NT2/D1 (cell line): ENCODE measurements around the gene LPXN.

Source experiments
- DNase-seq: peaks from one replicate; pipeline ENCODE4 v3.0.0-alpha.2; 2011; ENCODE audit warnings: low read depth, low spot score
- H3K27me3 ChIP-seq: 2 replicates; pipeline ENCODE4 v1.6.0; 2011; ENCODE audit warnings: mild to moderate bottlenecking; ENCODE audit not compliant: insufficient read length, insufficient read depth
- H3K36me3 ChIP-seq: 2 replicates; pipeline ENCODE4 v1.6.1; 2011; ENCODE audit warnings: mild to moderate bottlenecking, low read length, mixed read lengths; ENCODE audit not compliant: insufficient read depth, insufficient read length
- H3K4me1 ChIP-seq: 2 replicates; pipeline ENCODE4 v1.5.1; 2011; ENCODE audit not compliant: insufficient read depth, insufficient read length
- H3K4me3 ChIP-seq: 2 replicates; pipeline ENCODE4 v1.5.1; 2011; ENCODE audit warnings: low read depth; ENCODE audit not compliant: insufficient read length
- H3K9ac ChIP-seq: 2 replicates; pipeline ENCODE4 v1.6.0; 2011; ENCODE audit warnings: low read depth; ENCODE audit not compliant: insufficient read length
- H3K9me3 ChIP-seq: 2 replicates; pipeline ENCODE4 v1.5.1; 2011; ENCODE audit warnings: mild to moderate bottlenecking, low read length; ENCODE audit not compliant: insufficient read depth
- SUZ12 ChIP-seq: IDR thresholded peaks from 2 replicates; pipeline ENCODE4 v1.6.1; 2011; ENCODE audit not compliant: insufficient read length, insufficient read depth; ENCODE audit errors: extremely low read depth
- YY1 ChIP-seq: IDR thresholded peaks from 2 replicates; pipeline ENCODE4 v1.6.1; 2011; ENCODE audit not compliant: insufficient read length, insufficient read depth
- ZNF274 ChIP-seq: IDR thresholded peaks from 2 replicates; pipeline ENCODE4 v1.6.1; 2011; ENCODE audit warnings: mild to moderate bottlenecking, low read depth, low read length

LPXN gene

DNA sequence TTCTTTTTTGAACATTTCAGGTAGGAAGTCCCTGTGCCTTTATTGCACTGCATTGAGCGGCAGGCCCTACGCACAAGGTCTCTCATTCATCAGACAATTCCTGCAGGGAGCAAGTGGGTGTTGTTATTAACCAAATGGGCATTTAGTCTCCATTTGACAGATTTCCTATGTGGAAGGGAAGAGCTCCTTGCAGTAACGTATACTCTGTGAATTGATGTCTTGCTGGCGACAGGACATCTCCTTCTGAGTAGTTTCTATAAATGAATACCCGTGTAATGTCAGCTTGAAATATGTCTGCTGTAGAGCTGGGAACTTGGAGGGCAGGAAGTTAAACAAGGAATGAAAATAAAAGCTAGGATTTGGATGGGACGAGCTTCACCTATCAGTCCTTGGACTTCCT is 71.4 kb downstream of the LPXN start:
- TF ChIP-seq YY1 (no peak), ZNF274 (no peak), SUZ12 (no peak)
- Histone ChIP-seq H3K9me3 (no peaks in the 10 kb centered on the region), H3K27me3 (no peaks in the 10 kb centered on the region), H3K9ac (no peak overlapping the region), H3K4me1 (no peaks in the 10 kb centered on the region), H3K4me3 (no peak overlapping the region), H3K36me3 (no peaks in the 10 kb centered on the region)
- DNase-seq, result no peak

DNA sequence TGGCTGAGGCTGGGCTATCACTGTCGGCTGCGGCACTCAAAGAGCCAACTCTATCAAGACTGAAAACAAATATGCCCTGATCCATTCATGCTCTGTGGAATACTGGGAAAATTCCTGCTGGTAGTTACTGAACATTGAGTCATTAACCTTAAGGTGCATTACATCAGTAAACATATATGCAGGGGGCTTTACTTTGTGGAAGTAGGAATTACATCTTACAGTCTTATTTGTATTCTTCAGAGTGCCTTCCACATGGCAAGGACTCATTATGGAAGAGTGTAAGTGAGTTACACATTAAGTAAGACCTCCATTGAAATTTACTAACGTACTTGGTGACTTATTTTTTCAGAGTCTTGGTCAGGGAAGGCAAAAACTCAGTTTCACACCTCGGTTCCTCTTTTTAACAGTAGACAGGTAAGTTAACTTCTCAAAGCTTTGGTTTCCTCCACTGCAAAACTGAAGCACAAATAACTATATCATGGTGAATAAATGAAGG is 72.2 kb downstream of the LPXN start:
- DNase-seq, result no peak
- H3K27me3 ChIP-seq, result no peaks in the 10 kb centered on the region
- TF ChIP-seq YY1 (no peak), ZNF274 (no peak), SUZ12 (no peak)
- no peaks in the 10 kb centered on the region for H3K9me3 ChIP-seq
- H3K4me1 ChIP-seq, result no peaks in the 10 kb centered on the region
- H3K36me3 ChIP-seq, result no peaks in the 10 kb centered on the region
- H3K9ac ChIP-seq, result no peak overlapping the region
- H3K4me3 ChIP-seq, result no peak overlapping the region

GRCh38 chr11:58502004-58502403 is 73.7 kb downstream of the LPXN start:
- H3K4me3 ChIP-seq, result no peak overlapping the region
- H3K9me3 ChIP-seq, result no peaks in the 10 kb centered on the region
- no peaks in the 10 kb centered on the region for H3K4me1 ChIP-seq
- H3K27me3 ChIP-seq, result no peaks in the 10 kb centered on the region
- no peak overlapping the region for H3K9ac ChIP-seq
- DNase-seq, result no peak
- no peaks in the 10 kb centered on the region for H3K36me3 ChIP-seq
- TF ChIP-seq YY1 (no peak), ZNF274 (no peak), SUZ12 (no peak)

DNA sequence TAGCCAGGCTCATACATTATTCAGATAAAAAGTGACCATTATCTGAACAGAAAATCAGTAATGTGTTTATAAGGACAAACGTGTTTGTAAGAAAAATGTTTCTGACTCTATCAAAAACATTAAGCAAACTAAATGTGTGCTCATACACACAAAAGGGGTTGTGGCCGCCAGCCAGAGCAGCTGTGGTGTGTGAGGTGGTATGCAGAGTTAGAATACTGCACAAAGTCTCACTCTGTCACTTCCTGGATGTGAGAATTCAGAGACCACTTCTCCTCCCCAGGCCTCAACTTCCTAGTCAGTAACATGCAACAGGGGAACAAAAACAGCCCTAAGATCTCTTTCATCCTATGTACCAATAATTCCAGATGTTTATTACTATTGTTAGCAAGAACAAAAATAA is 77.2 kb downstream of the LPXN start:
- no peak overlapping the region for H3K9ac ChIP-seq
- no peak for TF ChIP-seq SUZ12
- no peak for TF ChIP-seq YY1
- TF ChIP-seq ZNF274, result no peak
- H3K4me3 ChIP-seq, result no peak overlapping the region
- no peaks in the 10 kb centered on the region for H3K27me3 ChIP-seq
- H3K36me3 ChIP-seq, result no peaks in the 10 kb centered on the region
- H3K4me1 ChIP-seq, result no peaks in the 10 kb centered on the region
- DNase-seq, result no peak
- H3K9me3 ChIP-seq, result no peaks in the 10 kb centered on the region

DNA sequence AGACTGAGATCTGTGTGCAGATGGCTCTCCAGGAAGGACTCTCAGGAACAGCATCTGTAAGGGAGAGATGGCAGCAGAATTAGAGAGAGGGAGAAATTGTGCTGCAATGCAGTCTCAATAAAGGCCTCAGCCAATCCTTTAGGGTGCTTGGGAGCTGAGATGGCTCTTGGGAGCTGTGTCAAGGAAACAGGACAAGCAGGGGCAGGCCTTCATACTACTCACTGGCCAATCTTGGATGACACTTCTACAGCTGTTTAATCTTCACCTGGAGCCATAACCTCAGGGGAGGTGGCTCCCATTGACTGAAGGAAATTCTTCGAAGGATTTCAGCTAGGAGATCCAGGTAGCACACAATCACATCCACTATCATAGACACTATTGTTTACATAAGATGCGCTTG is 77.7 kb downstream of the LPXN start:
- TF ChIP-seq ZNF274 (no peak), SUZ12 (no peak)
- Histone ChIP-seq H3K9ac (no peak overlapping the region), H3K4me3 (no peak overlapping the region), H3K9me3 (no peaks in the 10 kb centered on the region), H3K36me3 (no peaks in the 10 kb centered on the region), H3K4me1 (no peaks in the 10 kb centered on the region), H3K27me3 (no peaks in the 10 kb centered on the region)
- no peak for DNase-seq

DNA sequence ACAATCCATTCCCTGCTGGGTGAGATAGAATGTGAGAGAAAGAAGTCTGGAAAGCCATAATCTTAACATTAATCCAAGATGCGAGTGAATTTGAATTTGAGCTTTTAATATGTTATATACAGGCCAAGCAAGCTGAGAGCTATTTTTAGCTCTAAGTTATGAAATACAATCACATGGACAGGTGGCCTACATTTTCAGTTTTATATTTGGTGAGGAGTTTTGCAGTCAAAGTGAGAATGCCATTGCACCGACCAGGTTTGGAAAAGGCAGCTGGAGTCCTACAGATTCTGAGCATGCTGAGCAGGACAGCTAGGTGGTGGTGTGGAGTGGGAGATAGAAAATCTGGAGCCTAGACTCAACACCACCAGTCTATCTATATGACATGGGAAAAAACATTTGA is 79.8 kb downstream of the LPXN start:
- no peak for DNase-seq
- Histone ChIP-seq H3K4me1 (no peaks in the 10 kb centered on the region), H3K4me3 (no peak overlapping the region)

GRCh38 chr11:58494101-58494500 is 81.6 kb downstream of the LPXN start:
- Histone ChIP-seq H3K36me3 (no peaks in the 10 kb centered on the region), H3K9me3 (no peaks in the 10 kb centered on the region), H3K27me3 (no peaks in the 10 kb centered on the region), H3K4me3 (no peak overlapping the region), H3K9ac (no peak overlapping the region), H3K4me1 (no peaks in the 10 kb centered on the region)
- no peak for TF ChIP-seq ZNF274
- no peak for TF ChIP-seq SUZ12
- no peak for TF ChIP-seq YY1
- no peak for DNase-seq

More for the DNA sequence above, 79.8 kb downstream of the LPXN start:
- H3K27me3 ChIP-seq, result no peaks in the 10 kb centered on the region
- no peak overlapping the region for H3K9ac ChIP-seq
- no peaks in the 10 kb centered on the region for H3K9me3 ChIP-seq
- no peaks in the 10 kb centered on the region for H3K36me3 ChIP-seq
- TF ChIP-seq ZNF274 (no peak), SUZ12 (no peak), YY1 (no peak)
